ENCODE data around the gene AKT2.

Gene AKT2

DNA sequence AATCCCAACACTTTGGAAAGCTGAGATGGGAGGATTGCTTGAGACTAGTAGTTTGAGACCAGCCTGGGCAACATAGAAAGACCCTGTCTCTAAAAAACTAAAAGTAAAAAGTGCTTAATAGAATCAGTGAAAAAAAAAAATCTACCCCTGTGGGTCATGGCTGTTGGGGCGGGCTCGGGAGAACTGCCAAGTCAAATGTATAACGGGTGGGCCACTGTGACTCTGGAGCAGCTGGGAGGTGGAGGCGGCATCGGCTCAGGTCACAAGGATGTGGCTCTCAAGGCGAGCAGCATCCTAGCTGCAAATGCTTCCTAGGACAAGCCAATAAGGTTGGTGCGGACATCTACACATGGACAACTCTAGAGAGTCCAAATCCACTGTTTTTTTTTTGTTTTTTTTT is 32.2 kb upstream of the AKT2 start:
- peaks cover 19% of the 10 kb centered on the region for H3K36me3 ChIP-seq (ENCODE audit: insufficient read depth, low read length)

GRCh38 chr19:40315812-40316470 is 30.8 kb upstream of the AKT2 start:
- no peak overlapping the region for H3K9ac ChIP-seq (ENCODE audit: low read length)
- H3K27me3 ChIP-seq (ENCODE audit: control insufficient read depth in 1 of 2, insufficient read depth in 2 of 2, low read length in 2 of 2): no peaks in the 10 kb centered on the region
- H3K4me3 ChIP-seq (ENCODE audit: low read depth in 1 of 2, low read length in 2 of 2): no peak overlapping the region
- no peaks in the 10 kb centered on the region for H3K9me3 ChIP-seq (ENCODE audit: low read length)
- no peak overlapping the region for H3K27ac ChIP-seq (ENCODE audit: low read depth, low read length)
- peaks cover 5% of the 10 kb centered on the region for H3K36me3 ChIP-seq (ENCODE audit: insufficient read depth, low read length)
- H3K4me1 ChIP-seq (ENCODE audit: insufficient read depth, low read length): no peaks in the 10 kb centered on the region

More for the DNA sequence above, 32.2 kb upstream of the AKT2 start:
- Histone ChIP-seq H3K4me3 (ENCODE audit: low read depth in 1 of 2, low read length in 2 of 2) (no peak overlapping the region), H3K9ac (ENCODE audit: low read length) (no peak overlapping the region), H3K4me1 (ENCODE audit: insufficient read depth, low read length) (no peaks in the 10 kb centered on the region), H3K27ac (ENCODE audit: low read depth, low read length) (no peak overlapping the region), H3K27me3 (ENCODE audit: control insufficient read depth in 1 of 2, insufficient read depth in 2 of 2, low read length in 2 of 2) (no peaks in the 10 kb centered on the region), H3K9me3 (ENCODE audit: low read length) (no peaks in the 10 kb centered on the region)

DNA sequence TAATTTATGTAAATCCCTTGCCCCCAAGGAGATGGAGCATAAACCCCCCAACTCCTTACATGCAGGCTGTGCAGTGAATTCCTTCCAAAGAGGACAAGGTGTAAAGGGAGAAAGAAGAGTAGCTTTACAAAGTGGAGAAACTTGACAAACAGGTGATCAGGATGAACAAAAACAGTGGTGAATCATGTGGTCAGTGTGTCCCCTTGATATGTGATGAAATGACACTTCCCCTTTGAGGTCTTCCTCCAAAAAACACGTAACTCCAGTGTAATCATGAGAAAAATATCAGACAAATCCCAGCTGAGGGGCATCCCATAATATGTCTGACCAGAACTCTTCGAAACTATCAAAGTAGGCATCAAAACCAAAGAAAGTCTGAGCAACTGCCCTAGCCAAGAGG is 29.5 kb upstream of the AKT2 start:
- Histone ChIP-seq H3K9me3 (ENCODE audit: low read length) (no peaks in the 10 kb centered on the region), H3K9ac (ENCODE audit: low read length) (no peak overlapping the region), H3K36me3 (ENCODE audit: insufficient read depth, low read length) (no peaks in the 10 kb centered on the region), H3K27me3 (ENCODE audit: control insufficient read depth in 1 of 2, insufficient read depth in 2 of 2, low read length in 2 of 2) (no peaks in the 10 kb centered on the region), H3K4me1 (ENCODE audit: insufficient read depth, low read length) (no peaks in the 10 kb centered on the region), H3K4me3 (ENCODE audit: low read depth in 1 of 2, low read length in 2 of 2) (no peak overlapping the region), H3K27ac (ENCODE audit: low read depth, low read length) (no peak overlapping the region)

- H3K9ac ChIP-seq (ENCODE audit: low read length): no peak overlapping the region
- no peaks in the 10 kb centered on the region for H3K4me1 ChIP-seq (ENCODE audit: insufficient read depth, low read length)
- no peak overlapping the region for H3K4me3 ChIP-seq (ENCODE audit: low read depth in 1 of 2, low read length in 2 of 2)
- no peaks in the 10 kb centered on the region for H3K36me3 ChIP-seq (ENCODE audit: insufficient read depth, low read length)
- H3K27me3 ChIP-seq (ENCODE audit: control insufficient read depth in 1 of 2, insufficient read depth in 2 of 2, low read length in 2 of 2): no peaks in the 10 kb centered on the region
- no peaks in the 10 kb centered on the region for H3K9me3 ChIP-seq (ENCODE audit: low read length)
- H3K27ac ChIP-seq (ENCODE audit: low read depth, low read length): no peak overlapping the region
Measured at GRCh38 chr19:40313229-40313983, 28.3 kb upstream of the AKT2 start.

GRCh38 chr19:40312533-40312932 is 27.4 kb upstream of the AKT2 start:
- H3K36me3 ChIP-seq (ENCODE audit: insufficient read depth, low read length): no peaks in the 10 kb centered on the region
- no peak overlapping the region for H3K9ac ChIP-seq (ENCODE audit: low read length)
- H3K27me3 ChIP-seq (ENCODE audit: control insufficient read depth in 1 of 2, insufficient read depth in 2 of 2, low read length in 2 of 2): no peaks in the 10 kb centered on the region
- H3K4me1 ChIP-seq (ENCODE audit: insufficient read depth, low read length): no peaks in the 10 kb centered on the region
- H3K4me3 ChIP-seq (ENCODE audit: low read depth in 1 of 2, low read length in 2 of 2): no peak overlapping the region
- H3K27ac ChIP-seq (ENCODE audit: low read depth, low read length): no peak overlapping the region
- no peaks in the 10 kb centered on the region for H3K9me3 ChIP-seq (ENCODE audit: low read length)

GRCh38 chr19:40309666-40310065 is 24.5 kb upstream of the AKT2 start:
- no peak overlapping the region for H3K9ac ChIP-seq (ENCODE audit: low read length)
- no peaks in the 10 kb centered on the region for H3K36me3 ChIP-seq (ENCODE audit: insufficient read depth, low read length)
- no peak overlapping the region for H3K4me3 ChIP-seq (ENCODE audit: low read depth in 1 of 2, low read length in 2 of 2)
- no peaks in the 10 kb centered on the region for H3K4me1 ChIP-seq (ENCODE audit: insufficient read depth, low read length)
- H3K27ac ChIP-seq (ENCODE audit: low read depth, low read length): no peak overlapping the region
- H3K9me3 ChIP-seq (ENCODE audit: low read length): no peaks in the 10 kb centered on the region
- no peaks in the 10 kb centered on the region for H3K27me3 ChIP-seq (ENCODE audit: control insufficient read depth in 1 of 2, insufficient read depth in 2 of 2, low read length in 2 of 2)

DNA sequence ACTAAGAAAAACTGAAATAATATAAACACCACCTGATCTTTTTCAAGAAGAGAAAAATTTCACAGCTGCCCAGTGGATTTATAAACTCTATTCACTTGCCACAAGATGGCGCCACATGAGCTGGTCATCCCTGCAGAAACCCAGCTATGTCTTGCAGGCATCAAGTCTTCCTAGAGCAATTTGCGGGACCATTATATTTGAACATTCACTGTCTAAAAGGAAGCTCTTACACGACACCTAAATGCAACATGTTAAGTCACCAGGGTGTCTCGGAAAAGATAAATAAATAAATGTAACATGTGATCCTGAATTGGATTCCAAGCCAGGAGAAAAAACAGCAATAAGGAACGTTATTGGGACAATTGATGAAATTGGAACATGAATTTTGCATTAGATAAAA is 20.3 kb upstream of the AKT2 start:
- Histone ChIP-seq H3K27me3 (ENCODE audit: control insufficient read depth in 1 of 2, insufficient read depth in 2 of 2, low read length in 2 of 2) (no peaks in the 10 kb centered on the region), H3K9me3 (ENCODE audit: low read length) (no peaks in the 10 kb centered on the region), H3K4me3 (ENCODE audit: low read depth in 1 of 2, low read length in 2 of 2) (no peak overlapping the region), H3K4me1 (ENCODE audit: insufficient read depth, low read length) (no peaks in the 10 kb centered on the region), H3K27ac (ENCODE audit: low read depth, low read length) (no peak overlapping the region), H3K36me3 (ENCODE audit: insufficient read depth, low read length) (no peaks in the 10 kb centered on the region), H3K9ac (ENCODE audit: low read length) (no peak overlapping the region)

DNA sequence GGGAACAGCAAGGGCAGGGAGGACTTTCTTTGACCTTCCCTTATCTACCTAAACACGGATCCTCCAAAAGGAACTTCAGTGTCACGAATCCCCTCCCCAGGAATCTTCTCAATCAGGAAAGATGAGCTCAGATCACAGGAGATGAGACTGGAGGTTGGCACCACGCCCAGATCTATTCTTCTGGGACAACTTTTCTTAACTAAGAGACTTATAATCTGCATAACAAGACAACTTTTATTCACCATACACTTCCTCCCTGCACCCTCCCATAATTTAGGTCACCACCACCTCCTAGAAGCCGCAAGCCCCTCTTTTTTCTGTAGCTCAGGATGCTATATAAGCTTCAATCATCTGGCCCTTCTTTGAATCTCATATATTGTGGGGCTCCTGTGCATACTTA is 19.2 kb upstream of the AKT2 start:
- Histone ChIP-seq H3K4me1 (ENCODE audit: insufficient read depth, low read length) (no peaks in the 10 kb centered on the region), H3K9me3 (ENCODE audit: low read length) (no peaks in the 10 kb centered on the region), H3K27ac (ENCODE audit: low read depth, low read length) (no peak overlapping the region), H3K36me3 (ENCODE audit: insufficient read depth, low read length) (no peaks in the 10 kb centered on the region), H3K27me3 (ENCODE audit: control insufficient read depth in 1 of 2, insufficient read depth in 2 of 2, low read length in 2 of 2) (no peaks in the 10 kb centered on the region), H3K4me3 (ENCODE audit: low read depth in 1 of 2, low read length in 2 of 2) (no peak overlapping the region), H3K9ac (ENCODE audit: low read length) (no peak overlapping the region)

GRCh38 chr19:40303765-40304164 is 18.6 kb upstream of the AKT2 start:
- Histone ChIP-seq H3K4me3 (ENCODE audit: low read depth in 1 of 2, low read length in 2 of 2) (no peak overlapping the region), H3K36me3 (ENCODE audit: insufficient read depth, low read length) (no peaks in the 10 kb centered on the region), H3K27me3 (ENCODE audit: control insufficient read depth in 1 of 2, insufficient read depth in 2 of 2, low read length in 2 of 2) (no peaks in the 10 kb centered on the region), H3K9me3 (ENCODE audit: low read length) (no peaks in the 10 kb centered on the region), H3K4me1 (ENCODE audit: insufficient read depth, low read length) (no peaks in the 10 kb centered on the region), H3K9ac (ENCODE audit: low read length) (no peak overlapping the region), H3K27ac (ENCODE audit: low read depth, low read length) (no peak overlapping the region)

- Histone ChIP-seq H3K36me3 (ENCODE audit: insufficient read depth, low read length) (no peaks in the 10 kb centered on the region), H3K9me3 (ENCODE audit: low read length) (no peaks in the 10 kb centered on the region), H3K27ac (ENCODE audit: low read depth, low read length) (no peak overlapping the region), H3K4me1 (ENCODE audit: insufficient read depth, low read length) (no peaks in the 10 kb centered on the region), H3K9ac (ENCODE audit: low read length) (no peak overlapping the region), H3K4me3 (ENCODE audit: low read depth in 1 of 2, low read length in 2 of 2) (no peak overlapping the region), H3K27me3 (ENCODE audit: control insufficient read depth in 1 of 2, insufficient read depth in 2 of 2, low read length in 2 of 2) (no peaks in the 10 kb centered on the region)
Measured at GRCh38 chr19:40302224-40303011, 17.3 kb upstream of the AKT2 start.

- Histone ChIP-seq H3K9me3 (ENCODE audit: low read length) (no peaks in the 10 kb centered on the region), H3K9ac (ENCODE audit: low read length) (no peak overlapping the region), H3K4me3 (ENCODE audit: low read depth in 1 of 2, low read length in 2 of 2) (no peak overlapping the region), H3K36me3 (ENCODE audit: insufficient read depth, low read length) (no peaks in the 10 kb centered on the region), H3K27me3 (ENCODE audit: control insufficient read depth in 1 of 2, insufficient read depth in 2 of 2, low read length in 2 of 2) (no peaks in the 10 kb centered on the region), H3K27ac (ENCODE audit: low read depth, low read length) (no peak overlapping the region), H3K4me1 (ENCODE audit: insufficient read depth, low read length) (no peaks in the 10 kb centered on the region)
Measured at GRCh38 chr19:40300668-40301067, 15.5 kb upstream of the AKT2 start.
